CD4-positive, CD25-positive, alpha-beta regulatory T cell (primary cell): ENCODE measurements around the gene CHCHD3. TPM values are rescaled to one million over a fixed set of nuclear protein-coding genes. Genes with fewer than 3 reads are reported as not detected.
A peak's percentile ranks its signal among the peaks of the same experiment; 100 is the strongest.

Experiments used
- ATAC-seq, 2 donors: fragments of 150-1000 bp; cut with Tn5 transposase; one replicate each; pipeline ENCODE4 v1.10.0; 2021; ENCODE audit warnings: low read depth in 2 of 2, moderate number of reproducible peaks in 2 of 2, moderate library complexity in 1 of 2
- DNase-seq, 3 donors: peaks; one replicate each; pipeline versions ENCODE4 v3.0.0 to v3.0.0-alpha.2; 2012 to 2022; ENCODE audit warnings: mixed read lengths in 1 of 3
- H3K27ac ChIP-seq: one replicate; pipeline ENCODE4 v1.7.0; 2013; ENCODE audit warnings: mild to moderate bottlenecking, low read length; ENCODE audit not compliant: insufficient read depth, poor library complexity, severe bottlenecking
- H3K27me3 ChIP-seq: one replicate; pipeline ENCODE4 v1.7.0; 2013; ENCODE audit warnings: low read length; ENCODE audit not compliant: control insufficient read depth, insufficient read depth
- H3K36me3 ChIP-seq: one replicate; pipeline ENCODE4 v1.7.0; 2013; ENCODE audit warnings: mild to moderate bottlenecking, low read length, moderate library complexity; ENCODE audit not compliant: control insufficient read depth, insufficient read depth
- H3K4me1 ChIP-seq: 2 replicates; pipeline ENCODE4 v1.7.0; 2013; ENCODE audit warnings: mild to moderate bottlenecking, low read length; ENCODE audit not compliant: insufficient read depth, control insufficient read depth, poor library complexity, severe bottlenecking
- H3K4me3 ChIP-seq: one replicate; pipeline ENCODE4 v1.7.0; 2013; ENCODE audit warnings: low read depth, mild to moderate bottlenecking, low read length, moderate library complexity
- H3K9me3 ChIP-seq, 2 experiments: 1 replicate in 1 of 2; 2 replicates in 1 of 2; pipeline ENCODE4 v1.7.0; 2013; ENCODE audit warnings: low read length in 2 of 2, mild to moderate bottlenecking in 1 of 2, moderate library complexity in 1 of 2; ENCODE audit not compliant: control insufficient read depth in 2 of 2
- H3K27ac Mint-ChIP-seq, 3 donors: one replicate each; pipeline ENCODE4 v1.8.0; 2020 to 2022; ENCODE audit warnings: mild to moderate bottlenecking in 3 of 3, mixed read lengths in 3 of 3, moderate library complexity in 2 of 3
- H3K27me3 Mint-ChIP-seq: one replicate; pipeline ENCODE4 v1.8.0; 2022; ENCODE audit warnings: mild to moderate bottlenecking, mixed read lengths
- H3K36me3 Mint-ChIP-seq: one replicate; pipeline ENCODE4 v1.8.0; 2020; ENCODE audit warnings: mixed read lengths
- H3K4me1 Mint-ChIP-seq, 4 donors: one replicate each; pipeline ENCODE4 v1.8.0; 2020 to 2022; ENCODE audit warnings: mixed read lengths in 4 of 4, mild to moderate bottlenecking in 1 of 4
- H3K4me3 Mint-ChIP-seq, 4 donors: one replicate each; pipeline ENCODE4 v1.8.0; 2020 to 2022; ENCODE audit warnings: mild to moderate bottlenecking in 4 of 4, mixed read lengths in 4 of 4, moderate library complexity in 3 of 4
- H3K9me3 Mint-ChIP-seq, 7 donors: one replicate each; pipeline ENCODE4 v1.8.0; 2020 to 2022; ENCODE audit warnings: mixed read lengths in 7 of 7, mild to moderate bottlenecking in 3 of 7, moderate library complexity in 2 of 7
- polyA plus RNA-seq, 4 donors: library from polyadenylated mRNA; unstranded; fragments of 300-500 nt; fragmentation: Illumina TruSeq; gene quantifications; one replicate each; pipeline ENCODE4 v1.2.3, GENCODE V29; 2021
- total RNA-seq: library from RNA; stranded (reverse); gene quantifications from one replicate; pipeline ENCODE4 v1.2.3, GENCODE V29; 2022

The CHCHD3 gene
- total and polyA plus RNA-seq, 5 donors from 2014 or later: 31.5 to 63.2 (median 43.3) TPM

- H3K27me3 ChIP-seq: no peaks in the 10 kb centered on the region
- H3K27ac Mint-ChIP-seq: peak overlapping the region in 1 of 3 donors; percentile 5
- no peak for ATAC-seq
- peaks cover 34 to 73% (median 48%) of the 10 kb centered on the region in 4 donors for H3K4me1 Mint-ChIP-seq
- H3K4me1 ChIP-seq: peaks cover 16% of the 10 kb centered on the region
- H3K4me3 Mint-ChIP-seq: no peak overlapping the region
- no peaks in the 10 kb centered on the region for H3K9me3 Mint-ChIP-seq
- H3K36me3 Mint-ChIP-seq: peaks cover 33% of the 10 kb centered on the region
- H3K27ac ChIP-seq: no peak overlapping the region
- no peak for DNase-seq
- no peak overlapping the region for H3K4me3 ChIP-seq
- no peaks in the 10 kb centered on the region for H3K27me3 Mint-ChIP-seq
- peaks cover 12% of the 10 kb centered on the region for H3K36me3 ChIP-seq
- no peaks in the 10 kb centered on the region for H3K9me3 ChIP-seq
These were observed 4.5 kb downstream of the CHCHD3 start for GRCh38 chr7:133077394-133077793.

- Mint-ChIP-seq H3K4me1 (peaks cover 44 to 71% (median 50%) of the 10 kb centered on the region in 4 donors), H3K27me3 (no peaks in the 10 kb centered on the region), H3K4me3 (no peak overlapping the region), H3K27ac (no peak overlapping the region), H3K9me3 (no peaks in the 10 kb centered on the region), H3K36me3 (peaks cover 33% of the 10 kb centered on the region)
- no peaks in the 10 kb centered on the region for H3K27me3 ChIP-seq
- ATAC-seq (no peak), DNase-seq (no peak)
- peaks cover 12% of the 10 kb centered on the region for H3K36me3 ChIP-seq
- H3K27ac ChIP-seq: no peak overlapping the region
- no peaks in the 10 kb centered on the region for H3K9me3 ChIP-seq
- peaks cover 11% of the 10 kb centered on the region for H3K4me1 ChIP-seq
- no peak overlapping the region for H3K4me3 ChIP-seq
These were observed 5.7 kb downstream of the CHCHD3 start for GRCh38 chr7:133076142-133076541.

- H3K27ac ChIP-seq: no peak overlapping the region
- Mint-ChIP-seq H3K4me3 (no peak overlapping the region), H3K27me3 (no peaks in the 10 kb centered on the region), H3K4me1 (peaks cover 35 to 52% (median 45%) of the 10 kb centered on the region in 4 donors), H3K36me3 (peaks cover 40% of the 10 kb centered on the region), H3K9me3 (peaks cover 0 to 3% (median 0%) of the 10 kb centered on the region in 7 donors), H3K27ac (no peak overlapping the region)
- DNase-seq: no peak
- H3K9me3 ChIP-seq: no peaks in the 10 kb centered on the region
- H3K36me3 ChIP-seq: peaks cover 34% of the 10 kb centered on the region
- ATAC-seq: no peak
- no peak overlapping the region for H3K4me3 ChIP-seq
- H3K27me3 ChIP-seq: no peaks in the 10 kb centered on the region
- no peaks in the 10 kb centered on the region for H3K4me1 ChIP-seq
These were observed 10.4 kb downstream of the CHCHD3 start for GRCh38 chr7:133071506-133071905.

GRCh38 chr7:133070562-133070961 is 11.3 kb downstream of the CHCHD3 start:
- no peak for ATAC-seq
- Histone ChIP-seq H3K27me3 (no peaks in the 10 kb centered on the region), H3K4me3 (no peak overlapping the region), H3K27ac (no peak overlapping the region), H3K36me3 (peaks cover 38% of the 10 kb centered on the region), H3K4me1 (no peaks in the 10 kb centered on the region), H3K9me3 (no peaks in the 10 kb centered on the region)
- DNase-seq: no peak
- H3K36me3 Mint-ChIP-seq: peaks cover 39% of the 10 kb centered on the region
- peaks cover 35 to 48% (median 40%) of the 10 kb centered on the region in 4 donors for H3K4me1 Mint-ChIP-seq
- no peaks in the 10 kb centered on the region for H3K27me3 Mint-ChIP-seq
- H3K27ac Mint-ChIP-seq: peak overlapping the region in 1 of 3 donors; percentile 9
- H3K4me3 Mint-ChIP-seq: no peak overlapping the region
- peaks cover 0 to 3% (median 0%) of the 10 kb centered on the region in 7 donors for H3K9me3 Mint-ChIP-seq

- H3K36me3 ChIP-seq: peaks cover 32% of the 10 kb centered on the region
- no peak overlapping the region for H3K4me3 ChIP-seq
- no peak for DNase-seq
- H3K36me3 Mint-ChIP-seq: peaks cover 53% of the 10 kb centered on the region
- no peak overlapping the region for H3K27ac ChIP-seq
- no peaks in the 10 kb centered on the region for H3K9me3 ChIP-seq
- peaks cover 0 to 3% (median 0%) of the 10 kb centered on the region in 7 donors for H3K9me3 Mint-ChIP-seq
- H3K4me3 Mint-ChIP-seq: no peak overlapping the region
- no peaks in the 10 kb centered on the region for H3K27me3 Mint-ChIP-seq
- H3K4me1 Mint-ChIP-seq: peaks cover 5 to 28% (median 20%) of the 10 kb centered on the region in 4 donors
- no peaks in the 10 kb centered on the region for H3K27me3 ChIP-seq
- no peak overlapping the region for H3K27ac Mint-ChIP-seq
- no peak for ATAC-seq
- no peaks in the 10 kb centered on the region for H3K4me1 ChIP-seq
These were observed 16.6 kb downstream of the CHCHD3 start for GRCh38 chr7:133065301-133065700.

GRCh38 chr7:133064082-133064820 is 17.6 kb downstream of the CHCHD3 start:
- no peak for ATAC-seq
- Histone ChIP-seq H3K4me3 (no peak overlapping the region), H3K4me1 (no peaks in the 10 kb centered on the region), H3K27ac (no peak overlapping the region), H3K9me3 (no peaks in the 10 kb centered on the region), H3K27me3 (no peaks in the 10 kb centered on the region), H3K36me3 (peaks cover 31% of the 10 kb centered on the region)
- DNase-seq: no peak
- no peak overlapping the region for H3K4me3 Mint-ChIP-seq
- H3K4me1 Mint-ChIP-seq: peaks cover 0 to 34% (median 23%) of the 10 kb centered on the region in 4 donors
- no peak overlapping the region for H3K27ac Mint-ChIP-seq
- H3K36me3 Mint-ChIP-seq: peaks cover 58% of the 10 kb centered on the region
- peaks cover 0 to 3% (median 0%) of the 10 kb centered on the region in 7 donors for H3K9me3 Mint-ChIP-seq
- no peaks in the 10 kb centered on the region for H3K27me3 Mint-ChIP-seq

- Mint-ChIP-seq H3K36me3 (peaks cover 39% of the 10 kb centered on the region), H3K27ac (no peak overlapping the region), H3K27me3 (no peaks in the 10 kb centered on the region), H3K9me3 (peaks cover 0 to 2% (median 0%) of the 10 kb centered on the region in 7 donors), H3K4me1 (peaks cover 2 to 44% (median 21%) of the 10 kb centered on the region in 4 donors), H3K4me3 (no peak overlapping the region)
- no peak overlapping the region for H3K4me3 ChIP-seq
- ATAC-seq (no peak), DNase-seq (no peak)
- H3K4me1 ChIP-seq: no peaks in the 10 kb centered on the region
- no peaks in the 10 kb centered on the region for H3K27me3 ChIP-seq
- H3K9me3 ChIP-seq: no peaks in the 10 kb centered on the region
- H3K36me3 ChIP-seq: peaks cover 13% of the 10 kb centered on the region
- H3K27ac ChIP-seq: no peak overlapping the region
These were observed 20.1 kb downstream of the CHCHD3 start for GRCh38 chr7:133061792-133062191.

- H3K4me3 Mint-ChIP-seq: no peak overlapping the region
These were observed 20.5 kb downstream of the CHCHD3 start for GRCh38 chr7:133061357-133061756.

More at GRCh38 chr7:133061357-133061756, 20.5 kb downstream of the CHCHD3 start:
- Mint-ChIP-seq H3K36me3 (peaks cover 35% of the 10 kb centered on the region), H3K9me3 (no peaks in the 10 kb centered on the region), H3K4me1 (peaks cover 6 to 44% (median 23%) of the 10 kb centered on the region in 4 donors), H3K27me3 (no peaks in the 10 kb centered on the region), H3K27ac (no peak overlapping the region)
- H3K36me3 ChIP-seq: peaks cover 11% of the 10 kb centered on the region
- H3K27ac ChIP-seq: no peak overlapping the region
- no peak overlapping the region for H3K4me3 ChIP-seq
- no peak for ATAC-seq
- H3K27me3 ChIP-seq: no peaks in the 10 kb centered on the region
- no peaks in the 10 kb centered on the region for H3K4me1 ChIP-seq
- no peak for DNase-seq
- no peaks in the 10 kb centered on the region for H3K9me3 ChIP-seq
